Stimulated activated CD4-positive, alpha-beta T cell treated with anti-CD3 and anti-CD28 coated beads, Interleukin-2, amount 100 ng/mL, for 24 hours (primary cell): Measurements from ENCODE around the gene SH2D1B.
"Not testable (repeated sequence)": the region's sequence is repeated elsewhere in the genome, so short reads cannot be mapped to it uniquely, and the experiment has no call there.

Source experiments
- DNase-seq, 2 donors: peaks; one replicate each; pipeline ENCODE4 v3.0.0-alpha.2; 2020

The SH2D1B gene

GRCh38 chr1:162412002-162412401 is at the start of gene SH2D1B:
Gene SH2D1B (minus strand): TSS chr1:162412136. CDS start chr1:162412016, 120 bp downstream.
- no peak for DNase-seq

- DNase-seq = no peak
Measured at GRCh38 chr1:162458236-162458635, 46.3 kb upstream of the SH2D1B start.

GRCh38 chr1:162456323-162456722 is 44.4 kb upstream of the SH2D1B start:
- no peak for DNase-seq

- not testable (repeated sequence) for DNase-seq
Measured at GRCh38 chr1:162454361-162454760, 42.4 kb upstream of the SH2D1B start.

- no peak for DNase-seq
Measured at GRCh38 chr1:162446946-162447345, 35.0 kb upstream of the SH2D1B start.

- DNase-seq = no peak
Measured at GRCh38 chr1:162444903-162445302, 33.0 kb upstream of the SH2D1B start.

GRCh38 chr1:162432977-162433713 is 21.2 kb upstream of the SH2D1B start:
- not testable (repeated sequence) for DNase-seq

GRCh38 chr1:162430583-162430982 is 18.6 kb upstream of the SH2D1B start:
- no peak for DNase-seq

GRCh38 chr1:162422662-162423375 is 10.9 kb upstream of the SH2D1B start:
- DNase-seq = no peak

- DNase-seq = no peak
Measured at GRCh38 chr1:162421258-162422164, 9.6 kb upstream of the SH2D1B start.

- DNase-seq = no peak
Measured at GRCh38 chr1:162420120-162420519, 8.2 kb upstream of the SH2D1B start.

- not testable (repeated sequence) for DNase-seq
Measured at GRCh38 chr1:162419450-162419931, 7.6 kb upstream of the SH2D1B start.

GRCh38 chr1:162418584-162418983 is 6.6 kb upstream of the SH2D1B start:
- DNase-seq = not testable (repeated sequence)

- DNase-seq = no peak
Measured at GRCh38 chr1:162417650-162418049, 5.7 kb upstream of the SH2D1B start.

- DNase-seq = no peak
Measured at GRCh38 chr1:162416909-162417308, 5.0 kb upstream of the SH2D1B start.

GRCh38 chr1:162416215-162416614 is 4.3 kb upstream of the SH2D1B start:
- no peak for DNase-seq

- DNase-seq = no peak
Measured at GRCh38 chr1:162407539-162407938, 4.4 kb downstream of the SH2D1B start.

GRCh38 chr1:162406811-162407210 is 5.1 kb downstream of the SH2D1B start:
- no peak for DNase-seq

GRCh38 chr1:162405800-162406199 is 6.1 kb downstream of the SH2D1B start:
- no peak for DNase-seq

- no peak for DNase-seq
Measured at GRCh38 chr1:162404550-162405160, 7.3 kb downstream of the SH2D1B start.

- DNase-seq = no peak
Measured at GRCh38 chr1:162400790-162401355, 11.1 kb downstream of the SH2D1B start.

- DNase-seq = no peak
Measured at GRCh38 chr1:162398999-162399580, 12.8 kb downstream of the SH2D1B start.
